Measurements from ENCODE around the gene FANCE.

The FANCE gene

DNA sequence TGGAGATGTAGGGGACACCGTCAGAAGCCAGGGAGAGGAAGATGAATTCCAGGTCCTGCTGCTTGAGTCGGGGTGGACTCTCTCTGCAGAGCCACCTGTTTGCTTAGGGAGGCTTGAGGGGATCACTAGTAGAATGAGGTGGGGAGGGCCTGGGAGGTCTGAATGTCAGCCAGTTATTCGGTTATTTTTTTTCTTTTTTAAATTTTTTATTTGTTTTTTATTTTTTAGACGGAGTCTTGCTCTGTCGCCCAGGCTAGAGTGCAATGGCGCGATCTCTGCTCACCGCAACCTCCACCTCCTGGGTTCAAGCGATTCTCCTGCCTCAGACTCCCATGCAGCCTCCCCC is 36.4 kb downstream of the FANCE start:
- peak overlapping the region; percentile 0; the same call in 1 of the 2 replicates for H3K4me3 ChIP-seq (replicated peaks; ENCODE audit: low read depth, low read length)
- no peak for DNase-seq (ENCODE audit: extremely low read depth, low read depth)
- TF ChIP-seq, protein P1, sequence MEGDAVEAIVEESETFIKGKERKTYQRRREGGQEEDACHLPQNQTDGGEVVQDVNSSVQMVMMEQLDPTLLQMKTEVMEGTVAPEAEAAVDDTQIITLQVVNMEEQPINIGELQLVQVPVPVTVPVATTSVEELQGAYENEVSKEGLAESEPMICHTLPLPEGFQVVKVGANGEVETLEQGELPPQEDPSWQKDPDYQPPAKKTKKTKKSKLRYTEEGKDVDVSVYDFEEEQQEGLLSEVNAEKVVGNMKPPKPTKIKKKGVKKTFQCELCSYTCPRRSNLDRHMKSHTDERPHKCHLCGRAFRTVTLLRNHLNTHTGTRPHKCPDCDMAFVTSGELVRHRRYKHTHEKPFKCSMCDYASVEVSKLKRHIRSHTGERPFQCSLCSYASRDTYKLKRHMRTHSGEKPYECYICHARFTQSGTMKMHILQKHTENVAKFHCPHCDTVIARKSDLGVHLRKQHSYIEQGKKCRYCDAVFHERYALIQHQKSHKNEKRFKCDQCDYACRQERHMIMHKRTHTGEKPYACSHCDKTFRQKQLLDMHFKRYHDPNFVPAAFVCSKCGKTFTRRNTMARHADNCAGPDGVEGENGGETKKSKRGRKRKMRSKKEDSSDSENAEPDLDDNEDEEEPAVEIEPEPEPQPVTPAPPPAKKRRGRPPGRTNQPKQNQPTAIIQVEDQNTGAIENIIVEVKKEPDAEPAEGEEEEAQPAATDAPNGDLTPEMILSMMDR (IDR thresholded peaks at IDR 0.05; ENCODE audit: low read depth, low read length, missing control alignments), result no peak

DNA sequence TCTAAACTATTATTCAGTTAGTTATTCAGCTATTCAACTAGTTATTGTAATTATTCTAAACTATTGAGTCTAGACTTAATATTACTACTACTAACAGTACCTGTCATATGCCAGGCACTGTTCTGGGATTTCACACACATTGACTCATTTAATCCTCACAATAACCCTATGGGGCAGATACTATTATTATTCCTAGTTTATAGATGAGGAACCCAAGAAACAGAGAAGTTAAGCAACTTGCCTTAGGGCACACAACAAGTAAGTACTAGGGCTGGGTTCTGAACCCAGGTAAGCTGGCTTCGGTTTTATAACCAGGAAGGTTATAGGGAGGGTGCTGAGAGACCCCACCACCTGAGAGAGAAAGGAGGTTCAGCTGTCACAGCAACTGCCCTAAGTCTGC is 36.9 kb downstream of the FANCE start:
- H3K4me3 ChIP-seq (replicated peaks; ENCODE audit: low read depth, low read length), result no peak overlapping the region
- DNase-seq (ENCODE audit: extremely low read depth, low read depth), result no peak
- TF ChIP-seq, protein P1 (IDR thresholded peaks at IDR 0.05; ENCODE audit: low read depth, low read length, missing control alignments), result no peak

DNA sequence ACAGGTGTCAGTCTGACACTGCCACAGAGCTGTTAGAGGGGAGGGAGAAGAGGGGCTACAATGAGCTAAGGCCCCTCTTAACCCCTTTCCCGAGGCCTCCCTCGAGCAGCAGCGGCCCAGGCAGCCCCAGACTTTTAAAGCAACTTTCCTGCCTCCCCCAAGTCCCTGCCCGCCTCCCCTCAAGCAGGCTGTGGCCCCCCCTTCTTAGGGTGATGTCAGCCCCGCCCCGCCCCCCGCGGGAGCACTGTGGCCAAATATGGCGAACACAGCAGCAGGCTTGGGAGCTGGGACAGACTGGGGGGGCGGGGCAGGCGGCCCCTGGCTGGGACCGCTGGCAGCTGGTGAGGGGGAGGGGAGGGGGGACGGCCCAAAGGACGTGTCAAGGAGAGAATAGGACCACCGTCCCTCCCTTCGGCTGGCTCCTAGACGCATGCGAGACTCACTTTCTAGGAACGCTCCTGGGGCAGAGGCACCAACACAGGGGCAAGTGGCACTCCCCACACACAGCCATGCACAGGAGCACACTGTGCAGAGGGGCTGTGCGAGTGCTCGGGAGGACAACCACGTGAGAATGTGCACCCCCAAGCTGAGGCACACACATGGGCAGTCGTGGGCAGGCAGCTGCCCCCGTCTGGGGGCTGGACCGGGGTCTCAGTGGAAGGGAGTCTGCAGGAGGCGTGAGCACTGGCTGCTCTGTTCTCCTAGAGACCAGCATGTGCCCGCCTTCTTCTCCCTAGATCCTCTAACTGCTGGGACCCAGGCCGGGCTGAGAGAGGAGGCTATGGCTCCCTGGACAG is 38.1 kb downstream of the FANCE start:
- peak overlapping the region; percentile 15; the same call in 1 of the 2 replicates for H3K4me3 ChIP-seq (replicated peaks; ENCODE audit: low read depth, low read length)
- DNase-seq (ENCODE audit: extremely low read depth, low read depth), result no peak
- TF ChIP-seq, protein P1 (IDR thresholded peaks at IDR 0.05; ENCODE audit: low read depth, low read length, missing control alignments), result no peak

DNA sequence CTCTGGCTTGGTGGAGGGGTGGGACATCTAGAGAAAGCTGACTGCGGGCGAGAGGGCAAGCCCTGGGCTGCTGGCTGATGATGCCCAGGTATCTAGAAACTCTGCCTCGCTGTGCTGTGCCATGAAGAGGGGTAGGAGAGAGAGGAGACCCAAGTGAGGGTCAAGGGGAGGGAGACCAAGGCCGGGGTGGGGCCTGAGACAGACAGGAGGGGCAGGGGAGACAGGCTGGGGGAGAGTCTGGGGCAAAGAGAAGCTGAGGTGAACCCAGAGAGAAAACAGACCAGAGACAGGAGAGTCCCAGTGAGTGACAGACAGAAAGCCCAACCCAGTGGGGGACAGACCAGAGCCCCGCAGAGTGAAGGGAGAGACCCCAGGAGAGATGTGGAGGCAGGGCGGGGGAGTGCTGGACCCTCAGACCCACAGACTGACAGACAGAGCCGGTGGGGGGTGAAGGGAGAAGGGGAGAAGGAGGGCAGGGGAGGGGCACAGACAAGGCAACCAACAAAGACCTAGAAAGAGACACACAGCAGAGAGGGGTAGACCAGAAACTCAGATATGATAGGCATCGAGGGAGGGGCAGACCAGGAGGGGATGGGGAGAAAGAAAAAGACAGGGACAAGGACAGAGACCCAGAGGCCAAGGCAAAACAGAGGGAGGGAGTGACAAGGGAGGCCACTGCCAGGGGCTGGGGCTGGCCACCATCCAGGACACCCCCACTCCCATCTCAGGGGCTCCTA is 38.9 kb downstream of the FANCE start:
- no peak for DNase-seq (ENCODE audit: extremely low read depth, low read depth)
- TF ChIP-seq, protein P1 (IDR thresholded peaks at IDR 0.05; ENCODE audit: low read depth, low read length, missing control alignments), result no peak
- H3K4me3 ChIP-seq (replicated peaks; ENCODE audit: low read depth, low read length), result peak overlapping the region; percentile 15; the same call in 1 of the 2 replicates

DNA sequence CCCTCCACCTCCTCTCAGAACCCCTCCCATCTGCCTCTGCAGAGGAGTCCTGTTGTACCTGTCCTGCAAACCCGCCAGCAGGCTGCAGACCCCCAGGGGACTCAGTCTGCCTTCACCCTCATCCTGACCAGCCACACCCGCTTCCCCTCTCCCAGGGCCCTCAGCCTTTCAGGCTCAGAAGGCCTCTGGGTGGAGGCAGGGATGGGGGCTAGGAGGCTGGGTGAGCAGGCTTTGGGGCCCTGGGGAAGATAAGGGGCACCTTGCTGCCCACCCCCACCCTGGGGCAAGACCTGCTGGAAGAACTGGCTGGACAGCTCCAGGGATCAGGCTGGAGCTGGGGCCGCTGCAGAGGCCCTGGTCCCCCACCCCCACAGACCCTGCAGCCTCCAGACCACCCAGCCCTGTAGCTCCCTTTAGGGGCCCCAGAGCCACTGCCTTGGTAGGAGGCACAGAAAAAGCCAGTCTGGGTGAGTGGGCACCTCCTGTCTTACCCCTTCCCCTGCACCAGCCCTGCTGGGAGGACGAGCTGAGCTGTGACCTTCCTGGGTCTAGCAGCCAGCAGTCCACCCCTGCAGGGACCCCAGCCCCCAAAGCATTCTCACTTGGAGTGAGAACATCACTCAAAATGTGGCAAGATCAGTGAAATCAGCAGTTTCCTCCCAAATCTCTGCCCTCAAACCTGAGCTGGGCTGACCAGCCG is 39.6 kb downstream of the FANCE start:
- H3K4me3 ChIP-seq (replicated peaks; ENCODE audit: low read depth, low read length), result no peak overlapping the region
- no peak for DNase-seq (ENCODE audit: extremely low read depth, low read depth)
- TF ChIP-seq, protein P1 (IDR thresholded peaks at IDR 0.05; ENCODE audit: low read depth, low read length, missing control alignments), result no peak

DNA sequence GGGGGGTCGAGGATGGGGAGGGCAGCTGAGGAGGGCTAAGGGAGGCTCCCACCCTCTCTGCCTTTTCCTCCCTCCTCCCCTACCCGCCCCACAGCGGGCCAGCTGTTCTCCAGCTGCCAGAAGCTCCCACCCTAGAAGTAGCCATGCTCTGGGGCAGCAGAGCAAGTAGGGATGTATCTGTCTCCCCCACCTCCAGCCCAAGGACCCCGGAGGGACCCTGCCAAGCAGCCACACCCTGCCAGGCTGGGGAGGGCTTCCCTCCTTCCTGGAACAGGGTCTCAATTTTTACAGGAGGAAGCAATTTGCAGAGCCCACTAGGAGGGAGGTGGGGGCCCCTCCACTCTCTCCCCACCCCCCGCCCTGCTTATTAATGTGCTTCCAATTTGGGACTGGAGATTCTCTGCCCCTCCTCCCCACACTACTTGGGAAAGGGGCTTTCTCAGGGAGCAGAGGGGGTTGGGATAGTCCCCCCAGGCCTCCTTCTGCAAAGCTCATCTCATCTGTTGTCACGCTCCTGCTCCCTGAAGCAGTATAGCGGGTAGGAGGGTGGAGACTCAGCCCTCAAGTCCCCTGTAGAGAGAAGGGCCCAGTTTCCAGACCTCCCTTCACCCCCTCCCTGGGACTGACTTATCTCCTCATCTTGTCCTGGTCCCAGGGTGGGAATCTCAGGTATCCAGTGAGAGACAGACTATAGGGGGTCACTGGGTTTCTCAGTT is 40.3 kb downstream of the FANCE start:
- H3K4me3 ChIP-seq (replicated peaks; ENCODE audit: low read depth, low read length), result peak overlapping the region; percentile 18
- no peak for DNase-seq (ENCODE audit: extremely low read depth, low read depth)
- TF ChIP-seq, protein P1 (IDR thresholded peaks at IDR 0.05; ENCODE audit: low read depth, low read length, missing control alignments), result no peak

All from HFF-Myc (cell line).